NOMO-1 treated with DMSO at 0.1 percent for 48 hours (cell line): ENCODE results near the gene TPSG1.
"Not testable (repeated sequence)": the region's sequence is repeated elsewhere in the genome, so short reads cannot be mapped to it uniquely, and the experiment has no call there.

ENCODE experiments used
- DNase-seq: peaks from one replicate; lab custom pipeline; 2025; ENCODE audit not compliant: unreplicated experiment; lab: John Stamatoyannopoulos, UW

Gene TPSG1

DNA sequence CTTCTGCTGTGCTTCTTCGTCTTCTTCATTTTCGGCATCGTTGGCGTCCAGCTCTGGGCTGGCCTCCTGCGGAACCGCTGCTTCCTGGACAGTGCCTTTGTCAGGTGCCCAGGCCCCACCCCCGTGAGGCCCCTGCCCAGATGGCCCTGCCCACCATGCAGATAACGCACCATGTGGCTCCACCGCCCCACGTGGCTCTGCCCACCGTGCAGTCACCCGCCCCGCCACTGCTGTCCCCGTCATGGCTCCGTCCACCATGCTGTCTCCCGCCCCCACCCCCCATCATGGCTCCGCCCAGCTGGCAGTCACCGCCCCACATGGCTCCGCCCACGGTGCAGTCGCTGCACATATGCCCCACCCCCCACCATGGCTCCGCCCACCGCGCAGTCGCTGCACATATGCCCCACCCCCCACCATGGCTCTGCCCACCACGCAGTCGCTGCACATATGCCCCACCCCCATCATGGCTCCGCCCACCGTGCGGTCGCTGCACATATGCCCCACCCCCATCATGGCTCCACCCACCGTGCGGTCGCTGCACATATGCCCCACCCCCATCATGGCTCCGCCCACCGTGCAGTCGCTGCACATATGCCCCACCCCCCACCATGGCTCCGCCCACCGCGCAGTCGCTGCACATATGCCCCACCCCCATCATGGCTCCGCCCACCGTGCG is 26.3 kb downstream of the TPSG1 start:
- DNase-seq, result not testable (repeated sequence)

- no peak for DNase-seq
Observed at GRCh38 chr16:1198194-1198593, 26.9 kb downstream of the TPSG1 start.

GRCh38 chr16:1197237-1197866 is 27.7 kb downstream of the TPSG1 start:
- DNase-seq, result no peak

GRCh38 chr16:1196494-1196893 is 28.6 kb downstream of the TPSG1 start:
- no peak for DNase-seq

- no peak for DNase-seq
Observed at GRCh38 chr16:1195393-1195666, 29.7 kb downstream of the TPSG1 start.

DNA sequence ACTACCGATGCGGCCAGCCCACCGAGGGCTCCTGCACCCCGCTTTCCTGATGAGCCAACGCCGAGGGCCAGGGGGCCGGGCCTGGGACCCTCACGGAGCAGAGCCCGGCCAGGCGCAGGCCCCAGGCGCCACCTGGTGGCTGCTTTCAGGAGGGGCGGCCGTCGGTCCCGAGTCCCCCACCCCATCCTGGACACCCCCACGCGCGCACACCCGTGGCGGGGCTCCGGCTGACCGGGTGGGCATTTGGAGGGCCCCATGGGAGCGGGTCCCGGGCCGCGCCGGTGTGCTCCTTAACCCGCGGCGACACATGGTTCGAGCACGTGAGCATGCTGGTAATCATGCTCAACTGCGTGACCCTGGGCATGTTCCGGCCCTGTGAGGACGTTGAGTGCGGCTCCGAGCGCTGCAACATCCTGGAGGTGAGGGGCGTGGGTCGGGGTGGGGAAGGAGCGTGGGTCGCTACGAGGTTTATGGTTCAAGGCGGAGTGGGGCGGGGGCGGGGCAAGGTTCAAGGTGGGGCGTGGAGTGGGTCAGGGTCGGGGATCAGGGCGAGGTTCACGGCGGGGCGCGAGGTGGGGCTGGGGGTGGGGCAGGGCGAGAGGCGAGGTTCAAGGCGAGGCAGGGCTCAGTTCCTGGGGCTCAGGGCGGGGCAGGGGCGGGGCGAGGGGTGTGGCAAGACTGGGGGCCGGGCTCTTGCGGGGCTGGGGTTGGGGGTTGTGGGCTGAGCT is 30.2 kb downstream of the TPSG1 start:
- no peak for DNase-seq

DNA sequence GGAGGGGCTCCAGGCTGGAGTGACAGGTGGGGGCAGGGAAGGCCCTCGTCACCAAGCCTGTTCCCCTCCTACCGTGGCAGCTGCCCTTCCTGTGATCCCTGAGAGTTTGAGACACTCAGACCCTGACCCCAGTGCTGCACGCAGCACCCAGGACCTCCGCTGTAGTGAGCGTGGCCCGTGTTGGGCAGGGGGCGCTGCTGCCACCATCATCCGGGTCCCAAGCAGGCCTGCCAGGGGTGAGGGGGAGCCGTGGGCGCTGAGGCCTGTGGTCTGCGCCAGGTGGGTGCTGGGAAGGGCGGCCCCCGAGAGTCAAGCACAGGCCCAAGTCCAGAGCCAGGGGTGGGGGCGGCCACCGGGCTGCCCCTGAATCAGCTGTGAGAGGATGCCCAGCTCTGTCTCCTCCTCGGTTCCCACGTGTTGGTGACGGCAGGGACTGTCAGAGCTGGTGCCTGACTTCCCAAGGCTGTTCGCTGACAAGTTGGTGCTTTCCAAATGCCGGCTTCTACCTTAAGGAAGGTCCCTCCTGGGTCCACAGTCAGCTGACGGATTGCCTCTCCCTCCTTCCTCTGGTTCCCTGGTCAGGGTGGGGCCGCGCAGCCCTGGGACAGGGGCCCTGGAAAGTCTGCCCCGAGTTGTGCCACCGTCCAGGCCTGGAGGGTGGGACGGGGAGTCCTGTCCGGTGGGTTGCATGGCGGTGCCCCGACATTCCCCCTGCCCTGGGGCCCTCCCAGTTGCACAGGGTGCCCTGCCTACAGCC is 31.1 kb downstream of the TPSG1 start:
- DNase-seq, result no peak

DNA sequence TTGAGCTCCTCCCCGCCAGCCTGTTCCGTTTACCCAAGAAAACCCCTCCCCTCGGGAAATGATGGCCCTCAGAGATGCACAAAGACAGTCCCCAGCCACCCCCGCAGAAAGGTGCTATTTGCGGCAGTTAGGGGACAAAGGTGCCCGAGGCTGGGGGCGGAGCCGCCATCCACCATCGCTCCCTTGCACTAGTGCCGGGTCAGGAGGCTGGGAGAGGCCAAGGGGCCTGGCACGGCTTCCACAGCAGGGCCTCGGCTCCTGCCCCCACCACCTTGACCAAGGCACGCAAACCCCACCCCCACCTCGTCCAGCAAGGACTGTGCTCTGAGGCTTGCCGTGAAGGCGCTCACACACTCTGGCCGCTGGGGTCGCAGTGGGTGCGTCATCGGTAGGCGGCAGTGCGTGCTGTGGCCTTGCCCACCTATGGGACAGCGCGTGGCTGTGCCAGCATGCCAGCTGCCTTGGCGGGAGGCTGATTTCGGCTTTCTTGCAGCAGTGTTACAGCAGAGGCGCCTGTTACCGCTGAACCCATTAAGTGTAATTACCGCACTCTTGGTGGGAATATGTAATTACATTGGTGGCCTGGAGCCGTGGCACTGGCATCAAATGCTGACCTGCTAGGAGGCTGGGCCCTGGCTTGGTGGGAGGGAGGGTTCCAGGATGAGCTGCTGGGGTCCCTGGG is 31.8 kb downstream of the TPSG1 start:
- no peak for DNase-seq

- DNase-seq, result no peak
Observed at GRCh38 chr16:1192384-1193073, 32.5 kb downstream of the TPSG1 start.

- DNase-seq, result not testable (repeated sequence)
Observed at GRCh38 chr16:1190789-1191188, 34.3 kb downstream of the TPSG1 start.

DNA sequence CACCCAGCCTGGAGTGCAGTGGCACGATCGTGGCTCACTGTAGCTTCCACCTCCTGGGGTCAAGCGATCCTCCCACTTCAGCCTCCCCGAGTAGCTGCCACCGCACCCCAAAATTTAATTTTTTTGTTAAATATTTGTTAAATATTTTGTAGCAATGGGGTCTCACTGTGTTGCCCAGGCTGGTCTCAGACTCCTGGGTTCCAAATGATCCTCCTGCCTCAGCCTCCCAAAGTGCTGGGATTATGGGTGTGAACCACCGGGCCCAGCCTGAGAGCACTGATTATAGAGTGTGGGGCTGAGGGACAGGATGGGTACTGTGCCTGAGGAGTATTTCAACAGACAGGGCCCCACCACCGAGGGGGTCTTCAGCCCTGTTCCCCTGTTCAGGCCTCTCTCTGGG is 35.6 kb downstream of the TPSG1 start:
- DNase-seq, result no peak

GRCh38 chr16:1188432-1189189 is 36.5 kb downstream of the TPSG1 start:
- DNase-seq, result peak; percentile 19

- not testable (repeated sequence) for DNase-seq
Observed at GRCh38 chr16:1185460-1186207, 39.4 kb downstream of the TPSG1 start.

DNA sequence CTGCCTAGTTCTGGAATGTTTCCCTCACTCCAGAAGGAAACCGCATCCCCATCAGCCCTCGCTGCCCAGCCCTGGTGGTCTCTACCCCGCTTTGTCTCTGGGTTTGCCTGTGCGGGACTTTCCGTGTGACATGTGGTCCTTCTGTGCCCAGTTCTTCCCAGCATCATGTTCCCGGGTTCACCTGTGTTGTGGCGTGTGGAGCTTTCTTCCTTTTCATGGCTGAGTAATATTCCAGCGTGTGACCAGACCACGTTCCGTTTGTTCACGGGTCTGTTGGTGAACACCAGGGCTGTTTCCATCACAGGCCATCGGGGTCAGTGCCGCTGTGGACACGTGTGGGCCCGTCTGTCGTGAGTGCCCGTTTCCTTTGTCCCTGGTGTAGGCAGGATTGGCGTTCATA is 40.1 kb downstream of the TPSG1 start:
- no peak for DNase-seq

DNA sequence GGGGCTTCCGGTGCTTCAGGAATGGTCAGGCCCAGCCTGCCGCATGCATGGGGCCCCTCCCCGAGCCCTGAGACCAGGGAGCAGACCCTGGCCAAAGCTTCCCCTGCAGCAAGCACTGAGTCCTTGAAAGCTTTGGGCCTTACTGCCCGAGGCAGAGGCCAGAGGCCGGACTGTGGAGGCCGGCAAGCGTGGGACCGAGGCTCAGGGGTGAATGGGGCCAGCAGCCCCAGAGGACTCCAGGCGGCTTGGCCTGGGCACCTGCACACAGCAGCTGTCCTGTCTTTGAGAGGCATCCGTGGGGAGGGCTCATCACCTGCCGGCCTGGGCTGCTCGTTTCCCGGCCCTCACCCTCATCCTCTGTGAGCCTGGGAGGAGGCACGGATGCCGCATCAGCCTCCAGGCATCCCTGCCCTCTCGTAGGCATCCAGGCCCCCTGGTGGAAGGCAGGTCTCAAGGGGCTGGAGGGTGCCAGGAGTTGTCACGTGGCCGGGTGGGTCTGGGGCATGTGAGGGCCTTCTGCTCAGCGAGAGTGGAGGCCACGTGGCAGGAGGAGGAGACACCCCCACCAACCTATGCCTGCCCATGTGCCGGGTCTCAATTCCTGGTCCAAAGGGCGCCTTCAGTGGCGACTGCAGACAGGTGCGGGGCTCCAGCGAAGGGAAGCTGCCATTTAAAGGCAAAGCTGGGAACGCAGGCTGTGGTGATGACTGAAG is 40.8 kb downstream of the TPSG1 start:
- no peak for DNase-seq

GRCh38 chr16:1182950-1183907 is 41.8 kb downstream of the TPSG1 start:
- no peak for DNase-seq

GRCh38 chr16:1182316-1182671 is 42.8 kb downstream of the TPSG1 start:
- DNase-seq, result no peak
